ENCODE results near the gene LIPF. TPM values are rescaled to one million over a fixed set of nuclear protein-coding genes. Genes with fewer than 3 reads are reported as not detected.
"Not testable (repeated sequence)": the region's sequence is repeated elsewhere in the genome, so short reads cannot be mapped to it uniquely, and the experiment has no call there.

Gene LIPF
- total RNA-seq, 1 experiment from 2014 or later, result not detected

DNA sequence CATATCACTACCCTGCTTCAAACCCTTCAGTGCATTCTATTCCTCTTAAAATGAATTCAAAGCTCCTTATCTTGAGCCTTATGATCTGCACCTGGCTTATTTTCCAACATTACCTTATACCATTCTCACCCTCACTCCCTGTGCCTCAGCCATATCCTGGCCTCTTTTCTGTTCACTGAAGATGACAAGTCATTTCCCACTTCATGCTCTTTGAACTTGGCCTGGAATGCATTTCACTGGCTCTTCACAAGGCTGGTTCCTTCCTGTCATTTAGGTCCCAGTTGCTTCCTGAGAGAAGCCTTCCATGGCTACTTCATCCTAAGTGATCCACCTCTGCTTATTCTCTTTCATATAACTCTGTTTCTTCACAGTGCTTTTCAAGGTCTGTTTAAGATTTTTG lies 3.2 kb upstream of the LIPF start:
- no peaks in the 10 kb centered on the region for H4K20me1 ChIP-seq (ENCODE audit: insufficient read depth, low read depth, low read length)
- DNase-seq, result no peak
- no peaks in the 10 kb centered on the region for H3K9me3 ChIP-seq (ENCODE audit: low read length)
- no peak overlapping the region for H2AFZ ChIP-seq (ENCODE audit: low read length)
- H3K27me3 ChIP-seq (ENCODE audit: low read length), result no peaks in the 10 kb centered on the region
- no peak overlapping the region for H3K9ac ChIP-seq (ENCODE audit: low read length)
- H3K36me3 ChIP-seq (ENCODE audit: insufficient read depth, low read length), result no peaks in the 10 kb centered on the region
- no peak overlapping the region for H3K27ac ChIP-seq (ENCODE audit: low read length)
- H3K4me1 ChIP-seq (ENCODE audit: low read length), result no peaks in the 10 kb centered on the region
- H3K4me2 ChIP-seq (ENCODE audit: low read depth, low read length, poor library complexity, severe bottlenecking), result no peak overlapping the region
- no peak overlapping the region for H3K4me3 ChIP-seq (ENCODE audit: low read length)
- H3K79me2 ChIP-seq (ENCODE audit: low read length), result no peaks in the 10 kb centered on the region
- H3K9me2 ChIP-seq (replicated peaks; ENCODE audit: insufficient read depth, low read length), result no peaks in the 10 kb centered on the region

DNA sequence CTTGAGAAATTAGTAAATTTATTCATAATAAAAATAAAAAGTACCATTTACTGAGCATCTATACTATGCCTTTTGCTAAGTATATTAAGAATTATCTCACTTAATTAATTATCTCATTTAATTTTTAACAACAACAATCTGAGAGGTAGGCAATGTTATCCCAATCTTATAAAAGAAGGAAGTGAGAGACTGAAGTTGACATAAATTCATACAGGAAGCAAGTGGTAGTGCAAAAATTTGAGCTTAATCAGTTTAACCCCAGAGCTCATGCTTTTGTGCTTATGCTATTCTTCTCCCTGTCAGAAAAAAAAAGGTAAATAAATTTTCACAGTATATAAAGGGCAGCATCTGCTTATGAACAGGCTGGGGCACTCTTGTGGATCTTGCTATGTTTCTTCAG lies 2.7 kb upstream of the LIPF start:
- no peaks in the 10 kb centered on the region for H3K27me3 ChIP-seq (ENCODE audit: low read length)
- H3K79me2 ChIP-seq (ENCODE audit: low read length), result no peaks in the 10 kb centered on the region
- no peak overlapping the region for H2AFZ ChIP-seq (ENCODE audit: low read length)
- H4K20me1 ChIP-seq (ENCODE audit: insufficient read depth, low read depth, low read length), result no peaks in the 10 kb centered on the region
- no peak overlapping the region for H3K4me3 ChIP-seq (ENCODE audit: low read length)
- H3K4me1 ChIP-seq (ENCODE audit: low read length), result no peaks in the 10 kb centered on the region
- H3K36me3 ChIP-seq (ENCODE audit: insufficient read depth, low read length), result no peaks in the 10 kb centered on the region
- no peak for DNase-seq
- no peak overlapping the region for H3K4me2 ChIP-seq (ENCODE audit: low read depth, low read length, poor library complexity, severe bottlenecking)
- H3K9me2 ChIP-seq (replicated peaks; ENCODE audit: insufficient read depth, low read length), result no peaks in the 10 kb centered on the region
- H3K27ac ChIP-seq (ENCODE audit: low read length), result no peak overlapping the region
- no peaks in the 10 kb centered on the region for H3K9me3 ChIP-seq (ENCODE audit: low read length)
- no peak overlapping the region for H3K9ac ChIP-seq (ENCODE audit: low read length)

DNA sequence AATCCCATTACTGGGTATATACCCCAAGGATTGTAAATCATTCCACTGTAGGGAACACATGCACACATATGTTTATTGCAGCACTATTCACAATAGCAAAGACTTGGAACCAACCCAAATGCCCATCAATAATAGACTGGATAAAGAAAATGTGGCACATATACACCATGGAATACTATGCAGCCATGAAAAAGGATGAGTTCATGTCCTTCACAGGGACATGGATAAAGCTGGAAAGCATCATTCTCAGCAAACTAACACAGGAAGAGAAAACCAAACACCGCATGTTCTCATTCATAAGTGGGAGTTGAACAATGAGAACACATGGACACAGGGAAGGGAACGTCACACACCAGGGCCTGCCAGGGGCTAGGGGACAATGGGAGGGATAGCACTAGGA lies 1.1 kb upstream of the LIPF start:
- H3K27me3 ChIP-seq (ENCODE audit: low read length); H3K4me3 ChIP-seq (ENCODE audit: low read length); H3K27ac ChIP-seq (ENCODE audit: low read length); H3K9ac ChIP-seq (ENCODE audit: low read length); H3K36me3 ChIP-seq (ENCODE audit: insufficient read depth, low read length); H2AFZ ChIP-seq (ENCODE audit: low read length); H3K9me2 ChIP-seq (replicated peaks; ENCODE audit: insufficient read depth, low read length); DNase-seq; H3K4me2 ChIP-seq (ENCODE audit: low read depth, low read length, poor library complexity, severe bottlenecking); H3K9me3 ChIP-seq (ENCODE audit: low read length); H3K79me2 ChIP-seq (ENCODE audit: low read length); H4K20me1 ChIP-seq (ENCODE audit: insufficient read depth, low read depth, low read length); H3K4me1 ChIP-seq (ENCODE audit: low read length): not testable (repeated sequence)

DNA sequence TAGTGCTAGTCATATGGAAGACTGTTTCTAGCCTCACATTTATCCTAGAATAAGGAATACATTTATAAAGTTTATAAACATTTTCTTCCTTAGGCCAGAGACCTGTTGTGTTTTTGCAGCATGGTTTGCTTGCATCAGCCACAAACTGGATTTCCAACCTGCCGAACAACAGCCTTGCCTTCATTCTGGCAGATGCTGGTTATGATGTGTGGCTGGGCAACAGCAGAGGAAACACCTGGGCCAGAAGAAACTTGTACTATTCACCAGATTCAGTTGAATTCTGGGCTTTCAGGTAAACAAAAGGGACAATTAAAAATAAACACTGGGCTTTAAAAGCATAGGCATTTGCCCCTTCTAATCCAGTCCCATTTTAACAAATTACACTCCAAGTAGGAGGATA lies 4.2 kb downstream of the LIPF start:
- Histone ChIP-seq H3K4me2 (ENCODE audit: low read depth, low read length, poor library complexity, severe bottlenecking) (no peak overlapping the region), H3K9me2 (replicated peaks; ENCODE audit: insufficient read depth, low read length) (no peaks in the 10 kb centered on the region), H3K9me3 (ENCODE audit: low read length) (no peaks in the 10 kb centered on the region), H3K27ac (ENCODE audit: low read length) (no peak overlapping the region), H3K4me1 (ENCODE audit: low read length) (no peaks in the 10 kb centered on the region), H3K9ac (ENCODE audit: low read length) (no peak overlapping the region), H3K79me2 (ENCODE audit: low read length) (no peaks in the 10 kb centered on the region), H3K36me3 (ENCODE audit: insufficient read depth, low read length) (no peaks in the 10 kb centered on the region), H3K4me3 (ENCODE audit: low read length) (no peak overlapping the region), H2AFZ (ENCODE audit: low read length) (no peak overlapping the region), H4K20me1 (ENCODE audit: insufficient read depth, low read depth, low read length) (no peaks in the 10 kb centered on the region), H3K27me3 (ENCODE audit: low read length) (no peaks in the 10 kb centered on the region)
- DNase-seq, result no peak

DNA sequence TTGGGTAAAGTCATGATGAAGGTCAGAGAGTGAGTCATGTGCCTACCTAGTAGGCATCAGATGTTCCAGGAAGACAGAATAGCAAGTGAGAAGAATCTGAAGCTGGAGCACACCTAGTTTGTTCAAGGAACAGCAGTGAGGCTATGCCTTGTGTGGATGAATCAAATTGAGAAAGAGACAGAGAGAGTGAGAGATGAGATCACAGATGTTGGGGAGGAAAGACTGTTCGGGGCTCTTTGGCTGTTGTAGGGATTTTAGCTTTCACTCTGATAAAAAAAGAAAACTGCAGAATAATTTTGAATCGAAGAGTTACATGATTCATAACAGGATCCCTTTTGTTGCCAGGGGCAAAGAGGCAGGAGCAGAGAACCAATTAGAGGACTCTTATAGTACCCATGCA lies 6.3 kb downstream of the LIPF start:
- no peaks in the 10 kb centered on the region for H3K9me2 ChIP-seq (replicated peaks; ENCODE audit: insufficient read depth, low read length)
- no peaks in the 10 kb centered on the region for H3K9me3 ChIP-seq (ENCODE audit: low read length)
- H3K27ac ChIP-seq (ENCODE audit: low read length), result no peak overlapping the region
- no peak overlapping the region for H3K9ac ChIP-seq (ENCODE audit: low read length)
- H3K79me2 ChIP-seq (ENCODE audit: low read length), result no peaks in the 10 kb centered on the region
- H3K27me3 ChIP-seq (ENCODE audit: low read length), result no peaks in the 10 kb centered on the region
- no peak for DNase-seq
- H4K20me1 ChIP-seq (ENCODE audit: insufficient read depth, low read depth, low read length), result no peaks in the 10 kb centered on the region
- H2AFZ ChIP-seq (ENCODE audit: low read length), result no peak overlapping the region
- H3K36me3 ChIP-seq (ENCODE audit: insufficient read depth, low read length), result no peaks in the 10 kb centered on the region
- no peaks in the 10 kb centered on the region for H3K4me1 ChIP-seq (ENCODE audit: low read length)
- no peak overlapping the region for H3K4me3 ChIP-seq (ENCODE audit: low read length)
- H3K4me2 ChIP-seq (ENCODE audit: low read depth, low read length, poor library complexity, severe bottlenecking), result no peak overlapping the region

DNA sequence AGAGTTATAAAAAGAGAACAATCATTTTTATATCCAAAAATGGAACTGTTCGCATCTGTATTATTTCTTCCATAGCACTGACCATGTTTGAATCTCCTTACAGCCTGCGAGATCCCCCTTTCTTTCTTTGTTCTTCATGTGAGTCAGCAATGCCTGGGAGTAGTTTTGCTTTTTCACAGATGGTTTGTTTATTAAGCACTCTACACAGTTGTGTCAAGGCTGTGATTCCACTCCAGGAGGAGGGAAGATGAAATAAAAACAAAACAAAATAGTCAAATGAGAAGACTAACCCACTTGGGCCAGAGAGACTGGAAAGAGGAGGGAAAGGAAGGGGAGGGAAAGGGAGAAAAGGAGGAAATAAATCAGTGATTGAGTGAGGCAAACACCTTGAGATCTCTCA lies 7.8 kb downstream of the LIPF start:
- Histone ChIP-seq H3K27me3 (ENCODE audit: low read length) (no peaks in the 10 kb centered on the region), H3K9me3 (ENCODE audit: low read length) (no peaks in the 10 kb centered on the region), H3K27ac (ENCODE audit: low read length) (no peak overlapping the region), H3K4me3 (ENCODE audit: low read length) (no peak overlapping the region), H2AFZ (ENCODE audit: low read length) (no peak overlapping the region), H3K4me2 (ENCODE audit: low read depth, low read length, poor library complexity, severe bottlenecking) (no peak overlapping the region), H3K36me3 (ENCODE audit: insufficient read depth, low read length) (no peaks in the 10 kb centered on the region), H3K4me1 (ENCODE audit: low read length) (no peaks in the 10 kb centered on the region), H3K9me2 (replicated peaks; ENCODE audit: insufficient read depth, low read length) (no peaks in the 10 kb centered on the region), H3K79me2 (ENCODE audit: low read length) (no peaks in the 10 kb centered on the region), H4K20me1 (ENCODE audit: insufficient read depth, low read depth, low read length) (no peaks in the 10 kb centered on the region), H3K9ac (ENCODE audit: low read length) (no peak overlapping the region)
- DNase-seq, result no peak

DNA sequence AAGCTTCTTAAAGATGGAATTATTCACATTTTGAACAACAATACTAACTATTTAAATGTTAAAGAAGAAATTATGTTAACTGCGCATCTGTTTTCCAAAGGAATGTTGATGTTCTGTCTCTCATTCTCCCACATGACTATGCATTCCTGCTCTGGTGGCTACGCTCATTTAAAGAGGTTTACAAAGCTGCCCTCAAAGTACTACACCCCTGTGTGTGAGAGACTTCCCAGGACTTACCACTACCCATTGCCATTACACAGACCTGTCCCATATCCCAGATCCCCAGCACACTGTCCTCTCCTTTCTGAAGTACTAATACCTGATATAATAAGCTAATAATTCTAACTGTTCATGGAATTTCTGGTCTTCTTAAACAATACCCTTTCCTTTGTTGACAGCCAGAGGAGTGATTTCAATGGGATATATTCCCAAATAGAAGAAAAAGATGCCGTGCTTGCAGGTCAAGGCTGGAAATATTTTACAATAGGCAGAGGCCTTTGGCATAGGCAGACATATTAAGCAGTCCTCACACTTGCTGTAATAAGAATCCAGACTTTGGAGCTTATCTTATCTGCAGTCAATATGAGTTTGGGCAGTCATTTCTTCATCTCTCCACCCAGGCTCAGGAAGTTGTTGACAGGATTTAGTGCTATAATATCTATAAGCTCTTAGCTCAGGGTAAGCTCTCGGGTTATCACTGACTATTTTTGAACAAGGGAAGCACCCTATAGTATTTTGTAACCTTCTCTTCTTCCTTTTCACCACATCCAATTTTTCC lies 12.2 kb downstream of the LIPF start:
- H3K4me2 ChIP-seq (ENCODE audit: low read depth, low read length, poor library complexity, severe bottlenecking), result no peak overlapping the region
- no peaks in the 10 kb centered on the region for H3K79me2 ChIP-seq (ENCODE audit: low read length)
- H3K9ac ChIP-seq (ENCODE audit: low read length), result no peak overlapping the region
- no peak overlapping the region for H3K27ac ChIP-seq (ENCODE audit: low read length)
- DNase-seq, result no peak
- H3K27me3 ChIP-seq (ENCODE audit: low read length), result no peaks in the 10 kb centered on the region
- no peaks in the 10 kb centered on the region for H3K36me3 ChIP-seq (ENCODE audit: insufficient read depth, low read length)
- H3K9me3 ChIP-seq (ENCODE audit: low read length), result no peaks in the 10 kb centered on the region
- H2AFZ ChIP-seq (ENCODE audit: low read length), result no peak overlapping the region
- H4K20me1 ChIP-seq (ENCODE audit: insufficient read depth, low read depth, low read length), result no peaks in the 10 kb centered on the region
- H3K4me3 ChIP-seq (ENCODE audit: low read length), result no peak overlapping the region
- no peaks in the 10 kb centered on the region for H3K4me1 ChIP-seq (ENCODE audit: low read length)
- H3K9me2 ChIP-seq (replicated peaks; ENCODE audit: insufficient read depth, low read length), result no peaks in the 10 kb centered on the region

DNA sequence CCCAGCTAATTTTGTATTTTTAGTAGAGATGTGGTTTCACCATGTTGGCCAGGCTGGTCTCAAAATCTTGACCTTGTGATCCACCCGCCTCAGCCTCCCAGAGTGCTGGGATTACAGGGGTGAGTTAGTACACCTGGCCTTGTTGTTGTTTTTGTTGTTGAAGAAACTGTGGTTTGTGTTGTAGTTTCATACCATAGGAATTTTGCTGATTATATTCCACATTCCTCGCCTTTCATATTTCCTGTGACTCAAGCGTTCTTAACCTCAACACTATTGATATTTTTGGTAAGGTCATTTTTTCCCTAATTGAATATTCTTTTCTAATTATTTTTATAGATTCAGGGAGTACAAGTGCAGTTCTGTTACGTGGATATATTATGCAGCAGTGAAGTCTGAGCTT lies 16.7 kb downstream of the LIPF start:
- H3K9ac ChIP-seq (ENCODE audit: low read length), result no peak overlapping the region
- H3K9me2 ChIP-seq (replicated peaks; ENCODE audit: insufficient read depth, low read length), result no peaks in the 10 kb centered on the region
- H3K36me3 ChIP-seq (ENCODE audit: insufficient read depth, low read length), result no peaks in the 10 kb centered on the region
- H3K27me3 ChIP-seq (ENCODE audit: low read length), result no peaks in the 10 kb centered on the region
- H3K9me3 ChIP-seq (ENCODE audit: low read length), result no peaks in the 10 kb centered on the region
- no peak overlapping the region for H3K4me3 ChIP-seq (ENCODE audit: low read length)
- DNase-seq, result no peak
- no peak overlapping the region for H3K4me2 ChIP-seq (ENCODE audit: low read depth, low read length, poor library complexity, severe bottlenecking)
- no peaks in the 10 kb centered on the region for H3K4me1 ChIP-seq (ENCODE audit: low read length)
- H2AFZ ChIP-seq (ENCODE audit: low read length), result no peak overlapping the region
- H4K20me1 ChIP-seq (ENCODE audit: insufficient read depth, low read depth, low read length), result no peaks in the 10 kb centered on the region
- H3K79me2 ChIP-seq (ENCODE audit: low read length), result no peaks in the 10 kb centered on the region
- H3K27ac ChIP-seq (ENCODE audit: low read length), result no peak overlapping the region
